Stimulated activated CD4-positive, alpha-beta T cell treated with anti-CD3 and anti-CD28 coated beads, Interleukin-1b, Interleukin-23, amount 100 ng/mL, for 4 hours (primary cell): Measurements from ENCODE around the gene OR2L3.
"Not testable (repeated sequence)": the region's sequence is repeated elsewhere in the genome, so short reads cannot be mapped to it uniquely, and the experiment has no call there.

Experiments used
- DNase-seq, 2 donors: peaks; one replicate each; pipeline ENCODE4 v3.0.0-alpha.2; 2020; ENCODE audit warnings: low read depth in 2 of 2

The OR2L3 gene, protein sequence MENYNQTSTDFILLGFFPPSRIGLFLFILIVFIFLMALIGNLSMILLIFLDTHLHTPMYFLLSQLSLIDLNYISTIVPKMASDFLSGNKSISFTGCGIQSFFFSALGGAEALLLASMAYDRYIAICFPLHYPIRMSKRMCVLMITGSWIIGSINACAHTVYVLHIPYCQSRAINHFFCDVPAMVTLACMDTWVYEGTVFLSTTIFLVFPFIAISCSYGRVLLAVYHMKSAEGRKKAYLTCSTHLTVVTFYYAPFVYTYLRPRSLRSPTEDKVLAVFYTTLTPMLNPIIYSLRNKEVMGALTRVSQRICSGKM

DNA sequence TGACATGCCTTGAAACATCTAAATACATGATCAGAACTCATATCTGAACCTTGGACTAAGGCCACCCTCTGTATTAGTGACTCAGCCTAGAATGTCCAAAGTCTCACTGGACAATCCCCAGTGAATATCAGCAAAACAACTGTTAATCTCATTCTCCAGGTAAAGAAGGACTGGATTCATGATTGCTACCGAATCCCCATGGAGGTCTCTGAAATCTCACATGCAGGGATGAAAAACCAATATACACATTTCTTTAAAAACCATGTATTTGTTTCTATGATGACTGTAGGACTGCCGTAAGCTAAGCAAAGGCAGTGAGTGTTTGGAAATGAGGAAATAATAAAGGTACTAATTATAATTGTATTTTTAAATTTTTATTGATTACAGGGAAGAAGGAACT, at the start of gene OR2L3:
Gene OR2L3 (plus strand): TSS at position 301 of the 400 bp plus-strand sequence. CDS start 13,846 bp downstream, outside the sequence.
- DNase-seq = no peak

- no peak for DNase-seq
These were observed 47.8 kb upstream of the OR2L3 start for GRCh38 chr1:247998811-247999210.

DNA sequence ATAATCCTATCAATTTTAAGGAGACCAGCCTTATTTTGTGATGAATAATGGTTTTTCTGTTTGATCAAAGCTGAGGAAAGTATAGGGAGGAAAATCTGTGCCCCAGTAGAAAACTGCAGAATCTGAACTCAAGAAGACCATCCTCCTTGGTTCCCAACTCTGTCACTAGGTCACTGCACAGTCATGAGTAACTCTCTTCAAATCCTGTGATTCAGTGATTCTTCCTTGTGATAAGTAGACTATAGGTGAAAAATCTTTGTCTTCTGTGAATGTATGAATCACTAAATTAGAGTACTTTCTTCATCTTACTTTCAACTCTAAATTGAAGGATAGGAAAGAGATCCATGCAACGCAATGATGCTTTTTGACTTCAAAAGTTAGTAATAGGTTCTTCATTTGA, 46.5 kb upstream of the OR2L3 start:
- no peak for DNase-seq

GRCh38 chr1:248007778-248008177, 38.9 kb upstream of the OR2L3 start:
- DNase-seq = no peak

- DNase-seq = no peak
These were observed 37.0 kb upstream of the OR2L3 start for GRCh38 chr1:248009681-248010080.

DNA sequence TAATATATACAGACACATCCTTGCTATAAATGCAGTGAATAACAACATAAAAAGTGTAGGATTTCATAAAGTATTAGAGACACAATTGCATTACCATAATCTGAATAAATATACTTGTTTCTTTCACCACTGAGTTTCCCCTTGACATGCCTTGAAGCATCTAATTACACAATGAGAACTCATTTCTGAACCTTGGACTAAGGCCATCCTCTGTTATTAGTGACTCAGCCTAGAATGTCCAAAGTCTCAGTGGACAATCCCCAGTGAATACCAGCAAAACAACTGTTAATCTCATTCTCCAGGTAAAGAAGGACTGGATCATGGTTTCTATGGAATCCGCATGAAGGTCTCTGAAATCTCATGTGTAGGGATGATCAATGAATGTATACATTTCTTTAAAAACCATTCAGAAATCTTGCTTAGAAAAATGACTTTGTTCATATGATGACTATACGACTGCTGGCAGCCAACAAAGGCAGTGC, 33.4 kb upstream of the OR2L3 start, which contains the start of gene OR2L5:
Gene OR2L5 (plus strand): TSS at position 432 of the 482 bp plus-strand sequence. CDS start 8,288 bp downstream, outside the sequence.
- no peak for DNase-seq

- DNase-seq = no peak
These were observed 30.8 kb upstream of the OR2L3 start for GRCh38 chr1:248015803-248016202.

- no peak for DNase-seq
These were observed 16.9 kb upstream of the OR2L3 start, which contains the start of gene OR2L2 for GRCh38 chr1:248029770-248030169. Gene OR2L2, plus strand, starts transcription at chr1:248030070. Its CDS starts 8,198 bp downstream, at chr1:248038268.

GRCh38 chr1:248045209-248045608, 1.4 kb upstream of the OR2L3 start:
- no peak for DNase-seq

GRCh38 chr1:248047008-248047407, 372 bp downstream of the OR2L3 start:
- no peak for DNase-seq

- no peak for DNase-seq
These were observed 8.0 kb downstream of the OR2L3 start for GRCh38 chr1:248054671-248055070.

DNA sequence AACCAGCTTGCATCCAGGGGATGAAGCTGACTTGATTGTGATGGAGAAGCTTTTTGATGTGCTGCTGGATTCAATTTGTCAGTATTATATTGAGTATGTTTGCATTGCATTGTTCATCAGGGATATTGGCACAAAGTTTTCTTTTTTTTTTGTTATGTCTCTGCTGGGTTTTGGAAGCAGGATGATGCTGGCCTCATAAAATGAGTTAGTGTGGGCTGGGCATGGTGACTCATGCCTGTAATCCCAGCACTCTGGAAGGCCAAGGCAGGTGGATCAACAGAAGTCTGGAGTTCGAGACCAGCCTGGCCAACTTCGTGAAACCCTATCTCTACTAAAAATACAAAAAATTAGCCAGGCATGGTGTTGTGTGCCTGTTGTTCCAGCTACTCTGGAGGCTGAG, 8.6 kb downstream of the OR2L3 start:
- no peak for DNase-seq

DNA sequence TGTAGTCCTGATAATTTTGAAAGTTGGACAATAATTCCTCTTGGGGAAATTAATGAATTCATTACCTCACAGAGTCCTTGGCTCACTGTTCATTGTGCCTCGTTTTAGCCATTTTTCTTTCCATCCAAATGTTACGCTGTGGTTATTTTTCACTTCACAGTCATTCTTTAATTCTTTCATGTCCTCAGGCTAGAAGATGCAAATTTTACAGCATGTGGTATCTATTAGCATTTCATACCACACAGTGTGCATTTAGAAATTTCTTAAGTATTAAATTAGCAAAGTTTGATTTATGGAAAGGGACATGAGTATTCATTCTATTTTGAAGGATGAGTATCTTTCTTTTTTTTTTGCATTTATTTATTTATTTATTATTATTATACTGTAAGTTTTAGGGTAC, 18.4 kb downstream of the OR2L3 start:
- no peak for DNase-seq

GRCh38 chr1:248065604-248066003, 19.0 kb downstream of the OR2L3 start:
- no peak for DNase-seq

DNA sequence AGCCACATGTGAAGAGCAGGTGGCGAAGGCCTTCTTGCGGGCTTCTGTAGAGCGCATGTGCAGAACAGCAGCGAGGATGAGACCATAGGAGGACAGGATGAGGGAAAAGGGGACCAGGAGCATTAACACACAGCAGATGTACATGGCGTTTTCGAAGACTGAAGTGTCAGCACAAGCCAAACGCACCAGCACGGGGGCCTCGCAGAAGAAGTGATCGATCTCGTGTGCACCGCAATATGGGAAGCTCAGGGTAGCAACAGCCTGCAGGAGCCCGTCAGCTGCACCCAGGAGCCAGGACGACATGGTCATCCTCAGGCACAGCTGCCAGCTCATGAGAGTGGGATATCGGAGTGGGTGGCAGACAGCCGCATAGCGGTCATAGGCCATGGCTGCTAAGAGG, 37.2 kb downstream of the OR2L3 start:
- not testable (repeated sequence) for DNase-seq

DNA sequence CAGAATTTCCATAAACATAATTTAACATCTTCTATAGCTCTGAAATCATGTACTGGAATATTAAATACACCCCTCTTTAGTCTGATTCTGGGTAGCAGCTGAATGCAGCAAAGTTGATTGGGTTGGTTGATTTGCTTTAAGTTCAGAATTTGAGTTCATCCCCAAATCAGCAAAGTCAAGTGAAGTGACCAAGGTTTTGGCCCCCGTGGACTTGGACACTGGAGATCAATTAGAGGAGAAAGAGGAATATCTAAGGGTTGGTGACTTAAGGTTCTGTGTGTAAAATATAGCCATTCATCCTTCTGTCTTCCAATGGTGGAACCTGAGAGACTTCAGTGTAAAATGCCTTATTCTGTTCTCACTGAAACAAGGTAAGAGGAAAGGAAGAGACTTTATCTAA, 48.2 kb downstream of the OR2L3 start, which contains the start of gene OR2L13:
Gene OR2L13 (plus strand): TSS at position 301 of the 400 bp plus-strand sequence. CDS start 4,192 bp downstream, outside the sequence.
- no peak for DNase-seq

- no peak for DNase-seq
These were observed 51.9 kb downstream of the OR2L3 start for GRCh38 chr1:248098529-248098928.

- no peak for DNase-seq
These were observed 56.2 kb downstream of the OR2L3 start for GRCh38 chr1:248102847-248103246.

- DNase-seq = no peak
These were observed 64.5 kb downstream of the OR2L3 start for GRCh38 chr1:248111157-248111556.
